SK-N-SH treated with all-trans-retinoic acid at 6 μM for 48 hours (cell line): ENCODE results near the gene MRAS.

Experiments used
- ATAC-seq: fragments of 200-7000 bp; cut with Tn5 transposase; 3 replicates; pipeline ENCODE4 v1.9.1; 2020; ENCODE audit warnings: mild to moderate bottlenecking, moderate library complexity
- ARNTL ChIP-seq: fragments of 450-650 bp; formaldehyde crosslinking; IDR thresholded peaks from 2 replicates; pipeline ENCODE4 v1.5.0; 2020; ENCODE audit warnings: low read depth, mild to moderate bottlenecking, moderate library complexity, borderline replicate concordance
- BACH2 ChIP-seq: fragments of 250-450 bp; sonication (Bioruptor Pico); IDR thresholded peaks from 2 replicates; pipeline ENCODE4 v1.9.0; 2021; ENCODE audit warnings: mild to moderate bottlenecking, borderline replicate concordance
- CSDC2 ChIP-seq: fragments of 250-450 bp; sonication (Bioruptor Pico); IDR thresholded peaks from 2 replicates; pipeline ENCODE4 v1.5.0; 2020; ENCODE audit warnings: mild to moderate bottlenecking, moderate library complexity
- CSRNP3 ChIP-seq: fragments of 250-450 bp; sonication (Bioruptor Pico); IDR thresholded peaks from 2 replicates; pipeline ENCODE4 v1.5.1; 2021; ENCODE audit warnings: mild to moderate bottlenecking, moderate library complexity
- ESRRG ChIP-seq: fragments of 250-450 bp; sonication (Bioruptor Pico); IDR thresholded peaks from 2 replicates; pipeline ENCODE4 v1.6.1; 2021; ENCODE audit warnings: mild to moderate bottlenecking
- GLIS3 ChIP-seq: fragments of 250-450 bp; sonication (Bioruptor Pico); IDR thresholded peaks from 2 replicates; pipeline ENCODE4 v1.5.0; 2020; ENCODE audit warnings: mild to moderate bottlenecking, moderate library complexity
- ISL1 ChIP-seq: fragments of 250-450 bp; sonication (Bioruptor Pico); IDR thresholded peaks from 2 replicates; pipeline ENCODE4 v2.1.2; 2022; ENCODE audit warnings: mild to moderate bottlenecking, moderate library complexity
- OSR1 ChIP-seq: fragments of 250-450 bp; sonication (Bioruptor Pico); IDR thresholded peaks from 2 replicates; pipeline ENCODE4 v1.8.0; 2022; ENCODE audit warnings: moderate library complexity, mild to moderate bottlenecking, inconsistent platforms
- PPARA ChIP-seq: fragments of 250-450 bp; sonication (Bioruptor Pico); IDR thresholded peaks from 2 replicates; pipeline ENCODE4 v1.5.0; 2020; ENCODE audit warnings: mild to moderate bottlenecking, borderline replicate concordance
- RARB ChIP-seq: fragments of 250-450 bp; sonication (Bioruptor Pico); IDR thresholded peaks from 2 replicates; pipeline ENCODE4 v1.8.0; 2021; ENCODE audit warnings: mild to moderate bottlenecking, moderate library complexity
- SNAI2 ChIP-seq: fragments of 250-450 bp; sonication (Bioruptor Pico); IDR thresholded peaks from 2 replicates; pipeline ENCODE4 v1.5.0; 2020; ENCODE audit warnings: mild to moderate bottlenecking, moderate library complexity
- TCF4 ChIP-seq: fragments of 250-450 bp; sonication (Bioruptor Pico); IDR thresholded peaks from 2 replicates; pipeline ENCODE4 v1.8.0; 2021; ENCODE audit warnings: mild to moderate bottlenecking, moderate library complexity, borderline replicate concordance
- TOX ChIP-seq: fragments of 250-450 bp; sonication (Bioruptor Pico); IDR thresholded peaks from 2 replicates; pipeline ENCODE4 v1.8.0; 2021; ENCODE audit warnings: mild to moderate bottlenecking, moderate library complexity, borderline replicate concordance
- ZC3H10 ChIP-seq: fragments of 250-450 bp; sonication (Bioruptor Pico); IDR thresholded peaks from 2 replicates; pipeline ENCODE4 v1.5.1; 2021; ENCODE audit warnings: mild to moderate bottlenecking, moderate library complexity
- ZFP3 ChIP-seq: fragments of 250-450 bp; sonication (Bioruptor Pico); IDR thresholded peaks from 2 replicates; pipeline ENCODE4 v1.5.0; 2020; ENCODE audit warnings: mild to moderate bottlenecking, moderate library complexity
- ZFP30 ChIP-seq: fragments of 450-650 bp; formaldehyde crosslinking; IDR thresholded peaks from 2 replicates; pipeline ENCODE4 v1.5.0; 2022; ENCODE audit warnings: mild to moderate bottlenecking, moderate library complexity
- ZNF565 ChIP-seq: fragments of 450-650 bp; formaldehyde crosslinking; conservative IDR thresholded peaks from 2 replicates; pipeline ENCODE4 v1.5.0; 2020; ENCODE audit warnings: low read depth, mild to moderate bottlenecking, moderate library complexity
- ZNF70 ChIP-seq: fragments of 450-650 bp; formaldehyde crosslinking; IDR thresholded peaks from 2 replicates; pipeline ENCODE4 v1.5.0; 2020; ENCODE audit warnings: mild to moderate bottlenecking, moderate library complexity
- ZNF8 ChIP-seq: fragments of 450-650 bp; formaldehyde crosslinking; IDR thresholded peaks from 2 replicates; pipeline ENCODE4 v1.5.0; 2020; ENCODE audit warnings: mild to moderate bottlenecking, moderate library complexity
- TF ChIP-seq, protein P1 (sequence below): fragments of 250-450 bp; sonication (Bioruptor Pico); IDR thresholded peaks from 2 replicates; pipeline ENCODE4 v1.8.0; 2020; ENCODE audit warnings: mild to moderate bottlenecking, moderate library complexity, borderline replicate concordance
- TF ChIP-seq, protein P2 (sequence below): fragments of 250-450 bp; sonication (Bioruptor Pico); IDR thresholded peaks from 2 replicates; pipeline ENCODE4 v1.5.1; 2020; ENCODE audit warnings: low read depth, mild to moderate bottlenecking, moderate library complexity
- TF ChIP-seq, protein P3 (sequence below): fragments of 250-450 bp; sonication (Bioruptor Pico); IDR thresholded peaks from 2 replicates; pipeline ENCODE4 v1.8.0; 2021; ENCODE audit warnings: low read depth, mild to moderate bottlenecking, moderate library complexity, borderline replicate concordance

MRAS gene

DNA sequence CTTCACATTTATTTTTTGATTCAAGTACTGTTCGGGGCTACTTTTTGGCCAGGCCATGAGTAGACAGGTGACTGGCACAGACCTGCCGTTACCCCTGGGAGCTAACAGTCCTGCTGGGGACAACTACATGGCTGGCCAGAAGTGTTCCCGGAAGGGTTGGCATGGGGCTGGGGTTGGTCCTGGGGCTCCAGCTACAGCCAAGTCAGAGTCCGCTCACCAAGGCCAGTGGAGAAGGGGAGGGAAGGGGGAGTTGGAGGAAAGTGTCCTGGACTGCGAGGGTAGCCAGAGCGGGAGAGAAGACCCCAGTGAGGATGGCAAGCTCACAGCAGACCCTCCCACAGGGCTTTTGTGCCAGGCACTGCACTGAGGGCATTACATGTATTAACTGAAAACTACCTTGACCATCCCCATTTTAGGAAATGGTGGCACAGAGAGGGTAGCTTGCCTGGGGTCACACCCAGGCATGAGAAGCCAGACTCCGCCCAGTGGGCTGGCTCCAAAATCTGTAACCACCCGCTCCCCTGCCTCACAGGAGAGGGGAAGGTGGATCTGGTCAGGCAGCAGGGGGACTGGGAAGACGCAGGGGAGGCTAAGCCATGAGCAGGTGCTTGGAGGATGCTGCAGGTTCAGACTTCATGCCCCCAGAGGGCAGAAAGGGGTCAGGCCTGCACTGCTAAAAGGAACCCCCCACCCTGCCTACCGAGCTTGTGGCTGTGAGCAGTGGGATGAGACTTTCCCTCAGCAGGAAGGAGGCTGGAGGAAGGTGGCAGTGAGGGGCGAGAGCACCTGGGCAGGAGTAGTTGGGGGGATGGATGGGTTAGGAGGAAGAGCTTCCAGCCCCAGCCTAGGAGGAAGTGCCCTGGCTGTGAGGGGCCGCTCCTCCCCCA, 47.7 kb downstream of the MRAS start:
- no peak for ATAC-seq
- no peak for TF ChIP-seq RARB (CRISPR knock-in tag)
- no peak for TF ChIP-seq ZC3H10 (CRISPR knock-in tag)
- TF ChIP-seq, protein P1, sequence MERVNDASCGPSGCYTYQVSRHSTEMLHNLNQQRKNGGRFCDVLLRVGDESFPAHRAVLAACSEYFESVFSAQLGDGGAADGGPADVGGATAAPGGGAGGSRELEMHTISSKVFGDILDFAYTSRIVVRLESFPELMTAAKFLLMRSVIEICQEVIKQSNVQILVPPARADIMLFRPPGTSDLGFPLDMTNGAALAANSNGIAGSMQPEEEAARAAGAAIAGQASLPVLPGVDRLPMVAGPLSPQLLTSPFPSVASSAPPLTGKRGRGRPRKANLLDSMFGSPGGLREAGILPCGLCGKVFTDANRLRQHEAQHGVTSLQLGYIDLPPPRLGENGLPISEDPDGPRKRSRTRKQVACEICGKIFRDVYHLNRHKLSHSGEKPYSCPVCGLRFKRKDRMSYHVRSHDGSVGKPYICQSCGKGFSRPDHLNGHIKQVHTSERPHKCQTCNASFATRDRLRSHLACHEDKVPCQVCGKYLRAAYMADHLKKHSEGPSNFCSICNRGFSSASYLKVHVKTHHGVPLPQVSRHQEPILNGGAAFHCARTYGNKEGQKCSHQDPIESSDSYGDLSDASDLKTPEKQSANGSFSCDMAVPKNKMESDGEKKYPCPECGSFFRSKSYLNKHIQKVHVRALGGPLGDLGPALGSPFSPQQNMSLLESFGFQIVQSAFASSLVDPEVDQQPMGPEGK, result no peak
- no peak for TF ChIP-seq ARNTL
- TF ChIP-seq PPARA, result no peak
- no peak for TF ChIP-seq TCF4 (CRISPR knock-in tag)
- TF ChIP-seq GLIS3 (CRISPR knock-in tag), result no peak
- no peak for TF ChIP-seq ESRRG (CRISPR knock-in tag)
- TF ChIP-seq SNAI2 (CRISPR knock-in tag), result no peak
- TF ChIP-seq ZNF565, result no peak
- TF ChIP-seq ZFP3 (CRISPR knock-in tag), result no peak
- TF ChIP-seq OSR1 (CRISPR knock-in tag), result no peak
- no peak for TF ChIP-seq ZNF70
- no peak for TF ChIP-seq ZNF8 (CRISPR knock-in tag)
- TF ChIP-seq CSRNP3 (CRISPR knock-in tag), result no peak
- TF ChIP-seq TOX (CRISPR knock-in tag), result no peak
- TF ChIP-seq ISL1, result no peak
- TF ChIP-seq CSDC2 (CRISPR knock-in tag), result no peak

DNA sequence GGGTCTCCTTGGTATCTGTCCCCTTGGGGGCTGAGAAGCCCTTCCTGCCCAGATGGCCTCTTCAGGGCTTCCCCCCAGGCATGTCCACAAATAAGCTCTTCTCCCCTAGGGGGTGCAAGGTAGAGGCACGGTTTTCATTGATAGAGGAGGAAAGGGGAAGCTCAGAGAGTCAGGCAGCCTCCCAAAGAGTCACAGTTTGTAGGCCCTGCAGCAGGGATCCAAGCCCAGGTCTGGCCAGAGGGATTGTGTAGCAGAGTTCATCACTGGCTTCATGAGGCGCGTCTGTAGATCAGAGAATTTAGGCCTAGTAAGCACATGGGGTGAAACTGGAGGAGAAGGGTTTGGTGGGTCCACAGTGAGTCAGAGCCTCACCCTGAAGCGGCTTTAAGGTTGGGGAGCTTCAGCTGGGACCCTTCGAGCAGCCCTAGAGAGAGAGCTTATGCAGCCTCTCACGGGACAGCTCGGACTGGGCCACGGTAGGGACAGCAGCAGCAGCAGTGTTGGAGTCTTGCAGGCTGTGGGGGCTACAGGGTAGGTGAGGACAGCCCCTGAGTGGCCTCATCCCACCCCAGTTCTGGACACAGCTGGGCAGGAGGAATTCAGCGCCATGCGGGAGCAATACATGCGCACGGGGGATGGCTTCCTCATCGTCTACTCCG, 48.5 kb downstream of the MRAS start:
- ATAC-seq, result no peak
- no peak for TF ChIP-seq ZFP3 (CRISPR knock-in tag)
- no peak for TF ChIP-seq ARNTL
- no peak for TF ChIP-seq ISL1
- TF ChIP-seq ZC3H10 (CRISPR knock-in tag), result no peak
- no peak for TF ChIP-seq OSR1 (CRISPR knock-in tag)
- TF ChIP-seq ZNF565, result no peak
- TF ChIP-seq ZNF70, result no peak
- no peak for TF ChIP-seq ZFP30

DNA sequence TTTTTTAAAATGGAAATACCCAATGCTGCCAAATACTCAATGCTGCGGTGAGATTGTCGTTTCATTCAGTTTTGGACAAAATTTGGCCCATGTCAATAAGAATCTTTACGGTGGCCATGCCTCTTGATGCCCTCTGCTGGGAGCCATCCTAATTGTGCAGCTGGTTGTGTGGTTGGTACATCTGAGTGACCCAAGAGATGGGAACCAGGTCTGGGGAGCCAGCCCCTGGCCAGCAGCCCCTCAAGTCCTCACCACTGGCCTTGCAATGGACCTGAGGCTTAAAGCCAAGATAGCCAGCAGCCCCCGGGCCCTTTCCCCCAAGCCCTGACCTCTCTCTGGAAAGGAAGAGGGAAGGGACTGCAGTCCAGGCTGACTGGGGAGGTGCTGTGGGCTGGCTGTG, 49.6 kb downstream of the MRAS start:
- ATAC-seq, result no peak
- no peak for TF ChIP-seq SNAI2 (CRISPR knock-in tag)
- no peak for TF ChIP-seq BACH2
- TF ChIP-seq ZNF565, result no peak
- no peak for TF ChIP-seq TOX (CRISPR knock-in tag)
- no peak for TF ChIP-seq CSDC2 (CRISPR knock-in tag)
- no peak for TF ChIP-seq RARB (CRISPR knock-in tag)
- TF ChIP-seq CSRNP3 (CRISPR knock-in tag), result no peak
- TF ChIP-seq, protein P2, sequence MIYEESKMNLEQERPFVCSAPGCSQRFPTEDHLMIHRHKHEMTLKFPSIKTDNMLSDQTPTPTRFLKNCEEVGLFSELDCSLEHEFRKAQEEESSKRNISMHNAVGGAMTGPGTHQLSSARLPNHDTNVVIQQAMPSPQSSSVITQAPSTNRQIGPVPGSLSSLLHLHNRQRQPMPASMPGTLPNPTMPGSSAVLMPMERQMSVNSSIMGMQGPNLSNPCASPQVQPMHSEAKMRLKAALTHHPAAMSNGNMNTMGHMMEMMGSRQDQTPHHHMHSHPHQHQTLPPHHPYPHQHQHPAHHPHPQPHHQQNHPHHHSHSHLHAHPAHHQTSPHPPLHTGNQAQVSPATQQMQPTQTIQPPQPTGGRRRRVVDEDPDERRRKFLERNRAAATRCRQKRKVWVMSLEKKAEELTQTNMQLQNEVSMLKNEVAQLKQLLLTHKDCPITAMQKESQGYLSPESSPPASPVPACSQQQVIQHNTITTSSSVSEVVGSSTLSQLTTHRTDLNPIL (CRISPR knock-in tag), result no peak
- TF ChIP-seq, protein P3, sequence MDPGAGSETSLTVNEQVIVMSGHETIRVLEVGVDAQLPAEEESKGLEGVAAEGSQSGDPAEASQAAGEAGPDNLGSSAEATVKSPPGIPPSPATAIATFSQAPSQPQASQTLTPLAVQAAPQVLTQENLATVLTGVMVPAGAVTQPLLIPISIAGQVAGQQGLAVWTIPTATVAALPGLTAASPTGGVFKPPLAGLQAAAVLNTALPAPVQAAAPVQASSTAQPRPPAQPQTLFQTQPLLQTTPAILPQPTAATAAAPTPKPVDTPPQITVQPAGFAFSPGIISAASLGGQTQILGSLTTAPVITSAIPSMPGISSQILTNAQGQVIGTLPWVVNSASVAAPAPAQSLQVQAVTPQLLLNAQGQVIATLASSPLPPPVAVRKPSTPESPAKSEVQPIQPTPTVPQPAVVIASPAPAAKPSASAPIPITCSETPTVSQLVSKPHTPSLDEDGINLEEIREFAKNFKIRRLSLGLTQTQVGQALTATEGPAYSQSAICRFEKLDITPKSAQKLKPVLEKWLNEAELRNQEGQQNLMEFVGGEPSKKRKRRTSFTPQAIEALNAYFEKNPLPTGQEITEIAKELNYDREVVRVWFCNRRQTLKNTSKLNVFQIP, result no peak
- TF ChIP-seq ISL1, result no peak
- TF ChIP-seq ARNTL, result no peak
- TF ChIP-seq ZC3H10 (CRISPR knock-in tag), result no peak
- no peak for TF ChIP-seq ZNF8 (CRISPR knock-in tag)
- no peak for TF ChIP-seq TCF4 (CRISPR knock-in tag)
- no peak for TF ChIP-seq OSR1 (CRISPR knock-in tag)
- TF ChIP-seq ZNF70, result no peak
- TF ChIP-seq, all 23 proteins: peak for 0
